Endothelial cell of umbilical vein (primary cell): ENCODE data around the gene TFAP2B.

Experiments
- FOS ChIP-seq: IDR thresholded peaks from 2 replicates; pipeline ENCODE4 v1.6.1; 2011; ENCODE audit warnings: mild to moderate bottlenecking, low read length, moderate library complexity, borderline replicate concordance; ENCODE audit not compliant: insufficient read depth
- TF ChIP-seq, protein P1 (sequence below), 2 donors: IDR thresholded peaks; 1 replicate in 1 of 2; 2 replicates in 1 of 2; pipeline ENCODE4 v1.5.1; 2011; ENCODE audit warnings: low read length in 2 of 2, mild to moderate bottlenecking in 2 of 2, moderate library complexity in 2 of 2, control low read depth in 1 of 2, inconsistent platforms in 1 of 2, low read depth in 1 of 2; ENCODE audit not compliant: insufficient read depth in 1 of 2; ENCODE audit errors: extremely low read depth in 1 of 2

DNA sequence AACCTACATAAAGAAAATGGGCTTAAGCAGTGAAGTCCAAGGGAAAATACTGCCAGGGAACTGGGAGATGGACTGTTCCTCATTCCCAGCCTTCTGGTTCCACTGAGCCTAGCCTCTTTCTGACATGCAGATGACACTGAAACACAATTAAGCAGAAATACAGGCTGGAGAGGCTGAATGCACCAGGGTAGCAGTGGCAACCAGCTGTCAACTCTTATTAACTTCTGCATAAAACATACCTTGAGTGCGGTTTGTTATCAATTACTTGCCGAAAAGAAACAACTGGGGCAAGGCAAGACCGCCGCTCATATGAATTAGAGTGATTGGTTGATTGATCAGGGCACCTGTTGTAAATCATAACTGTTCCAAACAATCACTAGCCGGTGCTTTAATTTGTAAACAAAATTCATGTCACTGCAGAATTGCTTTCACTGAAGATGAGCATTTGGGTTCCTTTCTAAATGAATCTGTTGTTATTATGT is 16.3 kb downstream of the TFAP2B start:
- TF ChIP-seq, protein P1, sequence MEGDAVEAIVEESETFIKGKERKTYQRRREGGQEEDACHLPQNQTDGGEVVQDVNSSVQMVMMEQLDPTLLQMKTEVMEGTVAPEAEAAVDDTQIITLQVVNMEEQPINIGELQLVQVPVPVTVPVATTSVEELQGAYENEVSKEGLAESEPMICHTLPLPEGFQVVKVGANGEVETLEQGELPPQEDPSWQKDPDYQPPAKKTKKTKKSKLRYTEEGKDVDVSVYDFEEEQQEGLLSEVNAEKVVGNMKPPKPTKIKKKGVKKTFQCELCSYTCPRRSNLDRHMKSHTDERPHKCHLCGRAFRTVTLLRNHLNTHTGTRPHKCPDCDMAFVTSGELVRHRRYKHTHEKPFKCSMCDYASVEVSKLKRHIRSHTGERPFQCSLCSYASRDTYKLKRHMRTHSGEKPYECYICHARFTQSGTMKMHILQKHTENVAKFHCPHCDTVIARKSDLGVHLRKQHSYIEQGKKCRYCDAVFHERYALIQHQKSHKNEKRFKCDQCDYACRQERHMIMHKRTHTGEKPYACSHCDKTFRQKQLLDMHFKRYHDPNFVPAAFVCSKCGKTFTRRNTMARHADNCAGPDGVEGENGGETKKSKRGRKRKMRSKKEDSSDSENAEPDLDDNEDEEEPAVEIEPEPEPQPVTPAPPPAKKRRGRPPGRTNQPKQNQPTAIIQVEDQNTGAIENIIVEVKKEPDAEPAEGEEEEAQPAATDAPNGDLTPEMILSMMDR (IDR thresholded peaks at IDR 0.05; ENCODE audit: extremely low read depth in 1 of 2, insufficient read depth in 1 of 2, low read depth in 1 of 2, low read length in 2 of 2), result no peak
- TF ChIP-seq FOS, result no peak
